ENCODE data around the gene FAAP100.

The FAAP100 gene

GRCh38 chr17:81578038-81578441 lies 25.9 kb upstream of the FAAP100 start:
- in situ Hi-C loops (cut with HindIII; ENCODE audit: low pct_ligation_motif_present, low pct_unique_long_range_greater_than_20kb, low sequenced_read_pairs), result no loop called here
- no peak for DNase-seq

- DNase-seq, result peak; percentile 39
- in situ Hi-C loops (cut with HindIII; ENCODE audit: low pct_ligation_motif_present, low pct_unique_long_range_greater_than_20kb, low sequenced_read_pairs), result no loop called here
Measured at GRCh38 chr17:81577278-81578000, 25.3 kb upstream of the FAAP100 start.

GRCh38 chr17:81576621-81577277 lies 24.6 kb upstream of the FAAP100 start:
- in situ Hi-C loops (cut with HindIII; ENCODE audit: low pct_ligation_motif_present, low pct_unique_long_range_greater_than_20kb, low sequenced_read_pairs), result no loop called here
- DNase-seq, result peak; percentile 85

- in situ Hi-C loops (cut with HindIII; ENCODE audit: low pct_ligation_motif_present, low pct_unique_long_range_greater_than_20kb, low sequenced_read_pairs), result no loop called here
- no peak for DNase-seq
Measured at GRCh38 chr17:81575836-81576235, 23.7 kb upstream of the FAAP100 start.

- DNase-seq, result no peak
Measured at GRCh38 chr17:81574643-81574956, 22.4 kb upstream of the FAAP100 start.

GRCh38 chr17:81573794-81574642 lies 21.9 kb upstream of the FAAP100 start:
- in situ Hi-C loops (cut with HindIII; ENCODE audit: low pct_ligation_motif_present, low pct_unique_long_range_greater_than_20kb, low sequenced_read_pairs), result no loop called here
- no peak for DNase-seq

More at GRCh38 chr17:81574643-81574956, 22.4 kb upstream of the FAAP100 start:
- in situ Hi-C loops (cut with HindIII; ENCODE audit: low pct_ligation_motif_present, low pct_unique_long_range_greater_than_20kb, low sequenced_read_pairs), result no loop called here

GRCh38 chr17:81572563-81573168 lies 20.5 kb upstream of the FAAP100 start:
- in situ Hi-C loops (cut with HindIII; ENCODE audit: low pct_ligation_motif_present, low pct_unique_long_range_greater_than_20kb, low sequenced_read_pairs), result no loop called here
- no peak for DNase-seq

- in situ Hi-C loops (cut with HindIII; ENCODE audit: low pct_ligation_motif_present, low pct_unique_long_range_greater_than_20kb, low sequenced_read_pairs), result no loop called here
Measured at GRCh38 chr17:81570964-81571363, 18.8 kb upstream of the FAAP100 start.

GRCh38 chr17:81569986-81570514 lies 17.9 kb upstream of the FAAP100 start:
- in situ Hi-C loops (cut with HindIII; ENCODE audit: low pct_ligation_motif_present, low pct_unique_long_range_greater_than_20kb, low sequenced_read_pairs), result no loop called here
- no peak for DNase-seq

More at GRCh38 chr17:81570964-81571363, 18.8 kb upstream of the FAAP100 start:
- no peak for DNase-seq

GRCh38 chr17:81568416-81568815 lies 16.3 kb upstream of the FAAP100 start:
- DNase-seq, result no peak
- in situ Hi-C loops (cut with HindIII; ENCODE audit: low pct_ligation_motif_present, low pct_unique_long_range_greater_than_20kb, low sequenced_read_pairs), result no loop called here

- DNase-seq, result no peak
- in situ Hi-C loops (cut with HindIII; ENCODE audit: low pct_ligation_motif_present, low pct_unique_long_range_greater_than_20kb, low sequenced_read_pairs), result no loop called here
Measured at GRCh38 chr17:81567191-81567590, 15.0 kb upstream of the FAAP100 start.

- peak; percentile 95 for DNase-seq
- in situ Hi-C loops (cut with HindIII; ENCODE audit: low pct_ligation_motif_present, low pct_unique_long_range_greater_than_20kb, low sequenced_read_pairs), result no loop called here
Measured at GRCh38 chr17:81566461-81567126, 14.4 kb upstream of the FAAP100 start.

GRCh38 chr17:81565231-81565630 lies 13.1 kb upstream of the FAAP100 start:
- DNase-seq, result no peak
- in situ Hi-C loops (cut with HindIII; ENCODE audit: low pct_ligation_motif_present, low pct_unique_long_range_greater_than_20kb, low sequenced_read_pairs), result no loop called here

- in situ Hi-C loops (cut with HindIII; ENCODE audit: low pct_ligation_motif_present, low pct_unique_long_range_greater_than_20kb, low sequenced_read_pairs), result no loop called here
- DNase-seq, result no peak
Measured at GRCh38 chr17:81564778-81565177, 12.6 kb upstream of the FAAP100 start.

- no peak for DNase-seq
- in situ Hi-C loops (cut with HindIII; ENCODE audit: low pct_ligation_motif_present, low pct_unique_long_range_greater_than_20kb, low sequenced_read_pairs), result no loop called here
Measured at GRCh38 chr17:81563861-81564586, 11.9 kb upstream of the FAAP100 start.

- DNase-seq, result no peak
- in situ Hi-C loops (cut with HindIII; ENCODE audit: low pct_ligation_motif_present, low pct_unique_long_range_greater_than_20kb, low sequenced_read_pairs), result no loop called here
Measured at GRCh38 chr17:81561494-81561885, 9.3 kb upstream of the FAAP100 start.

GRCh38 chr17:81558941-81559806 lies 7.0 kb upstream of the FAAP100 start:
- DNase-seq, result peak; percentile 23
- in situ Hi-C loops (cut with HindIII; ENCODE audit: low pct_ligation_motif_present, low pct_unique_long_range_greater_than_20kb, low sequenced_read_pairs), result no loop called here

Data from ACHN (cell line).